Measurements from ENCODE around the gene METTL2A. TPM values are rescaled to one million over a fixed set of nuclear protein-coding genes. Genes with fewer than 3 reads are reported as not detected.
"Not testable (repeated sequence)": the region's sequence is repeated elsewhere in the genome, so short reads cannot be mapped to it uniquely, and the experiment has no call there.

The METTL2A gene
- polyA plus RNA-seq, 1 of the 3 experiments (the other 2 are of a cell fraction): 16.8 TPM

DNA sequence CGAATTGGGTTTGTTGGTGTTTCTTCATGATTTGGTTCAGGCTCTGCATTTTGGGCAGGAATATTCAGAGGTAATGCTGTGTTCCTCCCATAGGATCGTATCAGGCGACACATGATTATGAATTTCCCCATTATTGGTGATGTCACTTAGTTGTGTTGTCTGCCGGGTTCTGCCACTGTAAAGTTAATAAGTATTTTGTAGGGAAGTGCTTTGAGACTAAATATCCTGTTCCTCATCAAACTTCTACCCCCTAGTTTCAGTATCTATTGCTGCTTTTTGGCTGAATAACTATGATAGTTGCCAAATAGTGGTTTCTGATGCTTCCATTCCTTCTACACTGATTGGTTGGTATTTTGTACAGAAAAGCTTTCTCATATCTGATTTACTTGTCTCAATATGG is 28.5 kb downstream of the METTL2A start:
- H2AFZ ChIP-seq (ENCODE audit: low read depth); H3K9me3 ChIP-seq; POLR2A ChIA-PET; H3K79me2 ChIP-seq (ENCODE audit: insufficient read depth); DNase-seq; H3K4me1 ChIP-seq (ENCODE audit: control insufficient read depth in 1 of 2, insufficient read depth in 2 of 2, low read depth in 1 of 2, low read length in 1 of 2); H3K27me3 ChIP-seq (ENCODE audit: insufficient read depth); H3K9me2 ChIP-seq; H4K20me1 ChIP-seq (ENCODE audit: insufficient read depth); CTCF ChIA-PET; H3K4me3 ChIP-seq (ENCODE audit: low read depth in 2 of 2, low read length in 1 of 2); H3K9ac ChIP-seq; H3K4me2 ChIP-seq; H3K27ac ChIP-seq (ENCODE audit: low read depth in 2 of 2, low read length in 1 of 2): not testable (repeated sequence)
- Histone ChIP-seq H3F3A (replicated peaks; ENCODE audit: insufficient read depth) (peaks cover 11% of the 10 kb centered on the region), H3K36me3 (replicated peaks in 1 of 2; ENCODE audit: control insufficient read depth in 1 of 2, insufficient read depth in 2 of 2, low read length in 1 of 2) (peaks cover 14 to 16% of the 10 kb centered on the region in 2 experiments)
- 88% methylated on average over 4 of the region's 4 CpGs for WGBS (ENCODE audit: low lambda C conversion rate)

DNA sequence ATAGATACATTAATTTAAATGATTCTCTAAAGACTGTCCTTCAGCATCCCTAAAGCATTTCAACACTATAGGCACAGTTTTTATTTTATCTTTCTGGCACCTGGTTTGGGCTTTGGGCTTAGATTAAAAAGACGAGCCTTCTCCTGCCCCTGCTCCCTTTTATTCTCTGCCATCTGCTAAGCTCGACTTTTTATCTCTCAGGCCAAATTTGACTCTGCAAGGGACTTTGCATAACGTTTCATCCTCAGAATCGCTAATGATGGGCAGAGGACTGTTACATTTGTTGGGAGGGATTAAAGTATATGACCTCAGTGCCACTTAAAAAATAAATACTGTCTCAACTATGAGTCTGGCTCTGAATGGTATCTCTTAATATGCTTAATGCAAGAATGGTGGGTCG is 29.3 kb downstream of the METTL2A start:
- DNase-seq; H3K4me2 ChIP-seq; H4K20me1 ChIP-seq (ENCODE audit: insufficient read depth); H3K9me2 ChIP-seq; H3K36me3 ChIP-seq (replicated peaks in 1 of 2; ENCODE audit: control insufficient read depth in 1 of 2, insufficient read depth in 2 of 2, low read length in 1 of 2); POLR2A ChIA-PET; CTCF ChIA-PET; H3K4me3 ChIP-seq (ENCODE audit: low read depth in 2 of 2, low read length in 1 of 2); H3K79me2 ChIP-seq (ENCODE audit: insufficient read depth); H3K4me1 ChIP-seq (ENCODE audit: control insufficient read depth in 1 of 2, insufficient read depth in 2 of 2, low read depth in 1 of 2, low read length in 1 of 2); H3K27me3 ChIP-seq (ENCODE audit: insufficient read depth); H2AFZ ChIP-seq (ENCODE audit: low read depth); H3K9ac ChIP-seq; H3K27ac ChIP-seq (ENCODE audit: low read depth in 2 of 2, low read length in 1 of 2); H3K9me3 ChIP-seq: not testable (repeated sequence)
- WGBS (ENCODE audit: low lambda C conversion rate): 77% methylated on average over 5 of the region's 5 CpGs
- H3F3A ChIP-seq (replicated peaks; ENCODE audit: insufficient read depth): peaks cover 11% of the 10 kb centered on the region

DNA sequence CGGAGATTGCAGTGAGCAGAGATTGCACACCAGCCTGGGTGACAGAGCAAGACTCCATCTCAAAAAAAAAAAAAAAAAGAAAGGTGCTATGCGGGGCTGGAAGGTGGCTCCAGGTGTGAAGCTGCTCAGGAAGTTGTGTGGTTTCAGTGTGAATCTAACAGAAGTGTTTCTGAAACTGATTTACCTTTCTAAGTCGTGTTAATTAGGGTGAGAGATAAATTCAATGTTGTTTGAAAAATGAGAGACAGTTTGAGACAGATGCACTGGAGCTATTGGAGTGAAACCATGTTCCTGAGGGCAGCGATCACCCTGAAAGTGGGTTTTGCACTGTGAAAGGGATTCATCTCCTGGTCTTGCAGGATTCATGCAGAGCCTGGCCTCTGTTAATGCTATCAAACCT is 30.0 kb downstream of the METTL2A start:
- POLR2A ChIA-PET; H3K4me3 ChIP-seq (ENCODE audit: low read depth in 2 of 2, low read length in 1 of 2); H3K79me2 ChIP-seq (ENCODE audit: insufficient read depth); H3K27ac ChIP-seq (ENCODE audit: low read depth in 2 of 2, low read length in 1 of 2); H3K9me2 ChIP-seq; H2AFZ ChIP-seq (ENCODE audit: low read depth); CTCF ChIA-PET; H3K36me3 ChIP-seq (replicated peaks in 1 of 2; ENCODE audit: control insufficient read depth in 1 of 2, insufficient read depth in 2 of 2, low read length in 1 of 2); H3K9ac ChIP-seq; H3K27me3 ChIP-seq (ENCODE audit: insufficient read depth); DNase-seq; H4K20me1 ChIP-seq (ENCODE audit: insufficient read depth); H3K9me3 ChIP-seq; H3K4me2 ChIP-seq; H3K4me1 ChIP-seq (ENCODE audit: control insufficient read depth in 1 of 2, insufficient read depth in 2 of 2, low read depth in 1 of 2, low read length in 1 of 2): not testable (repeated sequence)
- H3F3A ChIP-seq (replicated peaks; ENCODE audit: insufficient read depth): peaks cover 11% of the 10 kb centered on the region
- WGBS (ENCODE audit: low lambda C conversion rate): 81% methylated on average over 4 of the region's 4 CpGs

GRCh38 chr17:62454111-62454510 is 30.4 kb downstream of the METTL2A start:
- POLR2A ChIA-PET; CTCF ChIA-PET; H3K36me3 ChIP-seq (replicated peaks in 1 of 2; ENCODE audit: control insufficient read depth in 1 of 2, insufficient read depth in 2 of 2, low read length in 1 of 2); H3K4me1 ChIP-seq (ENCODE audit: control insufficient read depth in 1 of 2, insufficient read depth in 2 of 2, low read depth in 1 of 2, low read length in 1 of 2); H3K9me3 ChIP-seq; H4K20me1 ChIP-seq (ENCODE audit: insufficient read depth); H3K9me2 ChIP-seq; H3F3A ChIP-seq (replicated peaks; ENCODE audit: insufficient read depth); H3K27me3 ChIP-seq (ENCODE audit: insufficient read depth); H2AFZ ChIP-seq (ENCODE audit: low read depth); H3K27ac ChIP-seq (ENCODE audit: low read depth in 2 of 2, low read length in 1 of 2); H3K4me3 ChIP-seq (ENCODE audit: low read depth in 2 of 2, low read length in 1 of 2); H3K4me2 ChIP-seq; H3K79me2 ChIP-seq (ENCODE audit: insufficient read depth); H3K9ac ChIP-seq; DNase-seq: not testable (repeated sequence)
- 81% methylated on average over 3 of the region's 3 CpGs for WGBS (ENCODE audit: low lambda C conversion rate)

GRCh38 chr17:62456016-62456415 is 32.3 kb downstream of the METTL2A start:
- H3K4me1 ChIP-seq (ENCODE audit: control insufficient read depth in 1 of 2, insufficient read depth in 2 of 2, low read depth in 1 of 2, low read length in 1 of 2): no peaks in the 10 kb centered on the region
- ChIA-PET CTCF (no interaction called here), POLR2A (no interaction called here)
- DNase-seq: no peak
- no peak overlapping the region for H3K27ac ChIP-seq (ENCODE audit: low read depth in 2 of 2, low read length in 1 of 2)
- no peak overlapping the region for H3K4me2 ChIP-seq
- no peak overlapping the region for H3K4me3 ChIP-seq (ENCODE audit: low read depth in 2 of 2, low read length in 1 of 2)
- no peak overlapping the region for H3K9ac ChIP-seq
- H3K9me2 ChIP-seq: no peaks in the 10 kb centered on the region
- H3K27me3 ChIP-seq (ENCODE audit: insufficient read depth): no peaks in the 10 kb centered on the region
- H3K36me3 ChIP-seq (replicated peaks in 1 of 2; ENCODE audit: control insufficient read depth in 1 of 2, insufficient read depth in 2 of 2, low read length in 1 of 2): no peaks in the 10 kb centered on the region
- H3K79me2 ChIP-seq (ENCODE audit: insufficient read depth): no peaks in the 10 kb centered on the region
- H2AFZ ChIP-seq (ENCODE audit: low read depth): no peak overlapping the region
- H3F3A ChIP-seq (replicated peaks; ENCODE audit: insufficient read depth): peaks cover 6% of the 10 kb centered on the region
- H3K9me3 ChIP-seq: no peaks in the 10 kb centered on the region
- no peak for TF ChIP-seq GATA2 (CRISPR knock-in tag; IDR thresholded peaks at IDR 0.05)
- TF ChIP-seq ELF1 (IDR thresholded peaks at IDR 0.05): no peak
- WGBS (ENCODE audit: low lambda C conversion rate): 80% methylated on average over 7 of the region's 7 CpGs
- no peaks in the 10 kb centered on the region for H4K20me1 ChIP-seq (ENCODE audit: insufficient read depth)

DNA sequence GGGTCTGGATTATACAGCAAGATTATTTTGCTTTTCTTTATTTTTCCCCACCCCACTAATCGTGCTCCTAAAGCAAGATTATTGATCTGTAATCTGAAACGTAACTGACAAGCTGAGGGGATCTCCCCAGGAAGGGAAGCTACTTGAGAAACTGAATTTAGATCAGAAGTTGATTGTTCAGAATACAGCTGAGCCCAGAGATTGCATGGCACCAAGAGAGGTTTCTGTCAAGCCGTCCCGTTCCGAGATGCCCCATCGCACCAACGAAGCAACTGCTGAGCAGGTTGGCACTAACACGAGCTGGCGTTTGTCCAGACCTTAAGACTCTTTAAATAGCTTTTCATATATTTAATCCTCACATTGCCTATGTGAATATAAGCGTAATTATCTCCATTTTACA is 34.8 kb downstream of the METTL2A start:
- H3F3A ChIP-seq (replicated peaks; ENCODE audit: insufficient read depth); H3K36me3 ChIP-seq (replicated peaks in 1 of 2; ENCODE audit: control insufficient read depth in 1 of 2, insufficient read depth in 2 of 2, low read length in 1 of 2); CTCF ChIA-PET; DNase-seq; H4K20me1 ChIP-seq (ENCODE audit: insufficient read depth); H2AFZ ChIP-seq (ENCODE audit: low read depth); H3K9me2 ChIP-seq; POLR2A ChIA-PET; H3K4me3 ChIP-seq (ENCODE audit: low read depth in 2 of 2, low read length in 1 of 2); H3K4me1 ChIP-seq (ENCODE audit: control insufficient read depth in 1 of 2, insufficient read depth in 2 of 2, low read depth in 1 of 2, low read length in 1 of 2); H3K9me3 ChIP-seq; H3K4me2 ChIP-seq; H3K9ac ChIP-seq; H3K27me3 ChIP-seq (ENCODE audit: insufficient read depth); H3K79me2 ChIP-seq (ENCODE audit: insufficient read depth); H3K27ac ChIP-seq (ENCODE audit: low read depth in 2 of 2, low read length in 1 of 2): not testable (repeated sequence)
- WGBS (ENCODE audit: low lambda C conversion rate): 79% methylated on average over 10 of the region's 10 CpGs

DNA sequence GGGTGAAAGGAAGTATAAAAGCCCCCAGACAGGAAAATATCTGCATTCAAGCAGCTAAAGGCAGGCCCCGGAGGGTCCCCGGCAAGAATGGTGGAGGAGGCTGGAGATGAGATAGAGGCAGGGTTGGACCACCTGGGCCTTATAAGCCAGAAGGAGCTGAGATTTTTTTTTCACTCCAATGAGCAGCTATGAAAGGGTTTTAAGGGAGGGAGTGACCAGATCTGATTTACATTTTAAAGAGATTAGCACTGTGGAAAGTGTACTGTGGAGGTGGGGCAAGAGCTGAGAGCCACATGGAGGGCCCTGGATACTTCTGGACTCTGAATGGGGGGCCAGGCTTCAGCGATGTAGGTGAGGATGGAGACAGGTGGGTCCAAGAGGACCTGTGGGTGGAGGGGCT is 40.7 kb downstream of the METTL2A start:
- H3K27ac ChIP-seq (ENCODE audit: low read depth in 2 of 2, low read length in 1 of 2); H3F3A ChIP-seq (replicated peaks; ENCODE audit: insufficient read depth); H3K4me2 ChIP-seq; H3K79me2 ChIP-seq (ENCODE audit: insufficient read depth); H4K20me1 ChIP-seq (ENCODE audit: insufficient read depth); H3K27me3 ChIP-seq (ENCODE audit: insufficient read depth); POLR2A ChIA-PET; DNase-seq; H3K9ac ChIP-seq; H3K9me2 ChIP-seq; H3K4me1 ChIP-seq (ENCODE audit: control insufficient read depth in 1 of 2, insufficient read depth in 2 of 2, low read depth in 1 of 2, low read length in 1 of 2); CTCF ChIA-PET; H3K9me3 ChIP-seq; H3K4me3 ChIP-seq (ENCODE audit: low read depth in 2 of 2, low read length in 1 of 2); H3K36me3 ChIP-seq (replicated peaks in 1 of 2; ENCODE audit: control insufficient read depth in 1 of 2, insufficient read depth in 2 of 2, low read length in 1 of 2); H2AFZ ChIP-seq (ENCODE audit: low read depth): not testable (repeated sequence)
- WGBS (ENCODE audit: low lambda C conversion rate): 68% methylated on average over 3 of the region's 3 CpGs

All from SK-N-SH (cell line).